Cardiac fibroblast (primary cell): ENCODE measurements around the gene RMND5B.

Source experiments
- DNase-seq, 2 donors: peaks; one replicate each; pipeline versions ENCODE4 v3.0.0 to v3.0.0-alpha.2; 2010; ENCODE audit warnings: low read depth in 2 of 2
- H3K4me3 ChIP-seq, 2 donors: replicated peaks in 1 of 2; 1 replicate in 1 of 2; 2 replicates in 1 of 2; pipeline ENCODE4 v1.5.1; 2011; ENCODE audit warnings: low read depth in 2 of 2, low read length in 2 of 2, mild to moderate bottlenecking in 2 of 2, moderate library complexity in 1 of 2
- TF ChIP-seq, protein P1 (sequence below): IDR thresholded peaks from one replicate; pipeline ENCODE4 v1.5.1; 2011; ENCODE audit warnings: low read depth, mild to moderate bottlenecking, low read length, inconsistent platforms

RMND5B gene

DNA sequence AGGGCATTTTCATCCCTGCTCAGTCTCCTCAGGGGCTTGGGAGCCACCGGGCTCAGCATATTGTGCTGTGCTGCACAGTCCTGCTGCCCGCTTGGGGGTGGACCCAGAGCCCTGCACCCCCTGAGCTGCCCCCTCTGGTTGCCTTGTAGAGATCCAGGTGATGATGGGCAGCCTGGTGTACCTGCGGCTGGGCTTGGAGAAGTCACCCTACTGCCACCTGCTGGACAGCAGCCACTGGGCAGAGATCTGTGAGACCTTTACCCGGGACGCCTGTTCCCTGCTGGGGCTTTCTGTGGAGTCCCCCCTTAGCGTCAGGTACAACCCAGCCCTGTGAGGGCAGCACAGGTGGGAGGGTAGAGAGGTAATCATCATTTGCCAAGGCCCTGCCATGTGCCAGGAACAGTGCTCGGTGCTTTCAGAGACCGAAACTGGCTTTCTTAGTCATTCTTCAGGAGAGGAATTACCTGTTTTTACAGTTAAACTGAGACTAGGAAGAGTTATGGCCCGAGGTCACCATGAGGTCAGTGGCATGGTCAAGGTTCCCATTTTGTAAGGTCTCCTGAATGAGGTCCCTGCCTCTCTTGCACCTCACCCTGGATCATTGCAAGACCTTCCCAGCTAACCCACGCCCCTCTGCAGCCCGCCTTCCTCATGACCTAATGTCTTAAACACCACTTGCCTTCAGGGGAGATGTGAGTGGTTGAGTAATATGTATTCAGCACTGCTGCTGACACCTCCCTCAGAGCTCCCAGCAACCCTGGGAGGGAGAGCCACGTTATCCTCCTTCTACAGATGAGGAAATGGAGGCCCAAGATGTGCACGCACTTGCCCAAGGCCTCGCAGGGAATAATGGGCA is 15.4 kb downstream of the RMND5B start:
- TF ChIP-seq, protein P1, sequence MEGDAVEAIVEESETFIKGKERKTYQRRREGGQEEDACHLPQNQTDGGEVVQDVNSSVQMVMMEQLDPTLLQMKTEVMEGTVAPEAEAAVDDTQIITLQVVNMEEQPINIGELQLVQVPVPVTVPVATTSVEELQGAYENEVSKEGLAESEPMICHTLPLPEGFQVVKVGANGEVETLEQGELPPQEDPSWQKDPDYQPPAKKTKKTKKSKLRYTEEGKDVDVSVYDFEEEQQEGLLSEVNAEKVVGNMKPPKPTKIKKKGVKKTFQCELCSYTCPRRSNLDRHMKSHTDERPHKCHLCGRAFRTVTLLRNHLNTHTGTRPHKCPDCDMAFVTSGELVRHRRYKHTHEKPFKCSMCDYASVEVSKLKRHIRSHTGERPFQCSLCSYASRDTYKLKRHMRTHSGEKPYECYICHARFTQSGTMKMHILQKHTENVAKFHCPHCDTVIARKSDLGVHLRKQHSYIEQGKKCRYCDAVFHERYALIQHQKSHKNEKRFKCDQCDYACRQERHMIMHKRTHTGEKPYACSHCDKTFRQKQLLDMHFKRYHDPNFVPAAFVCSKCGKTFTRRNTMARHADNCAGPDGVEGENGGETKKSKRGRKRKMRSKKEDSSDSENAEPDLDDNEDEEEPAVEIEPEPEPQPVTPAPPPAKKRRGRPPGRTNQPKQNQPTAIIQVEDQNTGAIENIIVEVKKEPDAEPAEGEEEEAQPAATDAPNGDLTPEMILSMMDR: peak; percentile 76

DNA sequence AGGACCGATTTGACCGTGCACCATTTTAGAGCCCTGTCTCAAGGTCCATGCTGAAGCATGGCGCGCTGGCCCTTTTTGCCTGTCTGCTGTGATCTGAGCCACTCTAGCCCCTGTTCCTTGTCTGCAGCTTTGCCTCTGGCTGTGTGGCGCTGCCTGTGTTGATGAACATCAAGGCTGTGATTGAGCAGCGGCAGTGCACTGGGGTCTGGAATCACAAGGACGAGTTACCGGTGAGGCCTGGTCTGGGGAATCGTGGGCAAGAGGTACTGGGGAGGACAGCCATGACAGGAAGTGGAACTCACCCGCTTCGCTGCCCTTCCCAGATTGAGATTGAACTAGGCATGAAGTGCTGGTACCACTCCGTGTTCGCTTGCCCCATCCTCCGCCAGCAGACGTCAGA is 16.6 kb downstream of the RMND5B start:
- TF ChIP-seq, protein P1: no peak
- H3K4me3 ChIP-seq: no peak overlapping the region

More for the DNA sequence above, 15.4 kb downstream of the RMND5B start:
- no peak overlapping the region for H3K4me3 ChIP-seq
- peak; percentile 50 to 54 for DNase-seq

GRCh38 chr5:178149199-178149932 is 18.6 kb downstream of the RMND5B start:
- no peak for DNase-seq
- TF ChIP-seq, protein P1: no peak
- no peak overlapping the region for H3K4me3 ChIP-seq

More for the DNA sequence above, 16.6 kb downstream of the RMND5B start:
- DNase-seq: no peak

DNA sequence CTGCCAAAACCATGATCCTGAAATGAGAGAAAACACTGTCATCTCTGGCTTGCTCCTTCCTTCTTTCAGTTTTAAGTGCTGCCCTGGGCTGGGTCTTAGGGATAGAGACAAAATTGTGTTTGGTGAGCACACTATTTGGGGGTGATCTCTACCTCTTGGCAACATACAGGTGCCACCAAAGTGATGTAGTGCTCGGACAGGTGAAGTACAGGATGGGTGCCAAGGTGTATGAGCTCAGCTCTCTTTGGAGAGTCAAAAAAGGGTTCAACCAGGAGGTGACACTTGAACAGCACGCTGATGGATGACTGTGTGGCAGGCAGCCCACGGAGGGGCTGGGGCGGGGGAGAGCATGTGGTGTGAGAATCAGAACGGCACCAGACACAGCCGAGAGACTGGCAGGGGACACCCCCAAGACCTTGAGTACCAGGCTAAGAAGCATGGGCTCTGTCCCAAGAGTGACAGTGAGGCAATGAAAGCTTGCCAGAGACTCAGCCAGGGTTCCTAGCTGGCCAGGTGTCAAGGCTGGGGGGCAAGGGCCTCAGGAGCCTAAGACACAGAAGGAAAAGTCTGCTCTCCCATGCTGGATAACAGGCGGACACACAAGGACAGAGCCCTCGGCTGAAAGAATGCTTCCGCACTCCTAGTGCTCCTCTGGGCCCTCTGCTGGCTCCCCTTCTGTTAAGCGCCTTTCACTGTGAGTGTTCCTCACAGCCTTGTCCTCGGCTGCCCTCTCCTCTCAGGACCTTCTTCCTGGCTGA is 20.3 kb downstream of the RMND5B start:
- TF ChIP-seq, protein P1: no peak
- DNase-seq: no peak
- H3K4me3 ChIP-seq: no peak overlapping the region

GRCh38 chr5:178152491-178153444 is 22.0 kb downstream of the RMND5B start:
- TF ChIP-seq, protein P1: no peak
- H3K4me3 ChIP-seq: peak overlapping the region; percentile 68 to 74
- DNase-seq: no peak
